Tibial nerve (tissue), 4 donors: Measurements from ENCODE around the gene PRUNE2.

Experiments used
- CTCF ChIP-seq, 5 experiments: fragments of 200-600 bp in 3 of 5; fragments of 450-650 bp in 2 of 5; sonication (generic) in 3 of 5; IDR thresholded peaks; one replicate each; pipeline ENCODE4 v1.5.1; 2016 to 2019; ENCODE audit warnings: antibody characterized with exemption in 5 of 5, mild to moderate bottlenecking in 3 of 5, moderate library complexity in 2 of 5
- EP300 ChIP-seq, 2 donors: sonication (generic); formaldehyde crosslinking; IDR thresholded peaks; one replicate each; pipeline ENCODE4 v1.6.1; 2017; ENCODE audit warnings: antibody characterized with exemption in 2 of 2, mild to moderate bottlenecking in 1 of 2

GRCh38 chr9:76571288-76571687 is 334.6 kb downstream of the PRUNE2 start:
- TF ChIP-seq EP300 (IDR thresholded peaks at IDR 0.05) (no peak), CTCF (IDR thresholded peaks at IDR 0.05) (no peak)
